LNCAP (cell line): ENCODE data around the gene EPAS1.

ENCODE experiments used
- CTCF ChIP-seq: fragments of 450-650 bp; IDR thresholded peaks from 2 replicates; pipeline ENCODE4 v1.5.1; 2017; ENCODE audit warnings: mild to moderate bottlenecking

EPAS1 gene

GRCh38 chr2:46309052-46309953 is 12.1 kb downstream of the EPAS1 start:
- no peak for TF ChIP-seq CTCF

- TF ChIP-seq CTCF, result no peak
Observed at GRCh38 chr2:46310446-46310845, 13.2 kb downstream of the EPAS1 start.

- TF ChIP-seq CTCF, result no peak
Observed at GRCh38 chr2:46311651-46312223, 14.5 kb downstream of the EPAS1 start.

GRCh38 chr2:46313063-46313462 is 15.9 kb downstream of the EPAS1 start:
- TF ChIP-seq CTCF, result no peak

GRCh38 chr2:46314065-46314835 is 17.0 kb downstream of the EPAS1 start:
- no peak for TF ChIP-seq CTCF

- TF ChIP-seq CTCF, result no peak
Observed at GRCh38 chr2:46315103-46315890, 18.1 kb downstream of the EPAS1 start.

- TF ChIP-seq CTCF, result no peak
Observed at GRCh38 chr2:46317094-46317486, 19.9 kb downstream of the EPAS1 start.
